ENCODE data around the gene FUS.

GRCh38 chr16:31221357-31222160 is 41.6 kb downstream of the FUS start:
- TF ChIP-seq POLR2A (IDR thresholded peaks at IDR 0.05) (no peak), CTCF (IDR thresholded peaks at IDR 0.05) (no peak)

Measured in prostate gland (tissue), 2 donors.